ENCODE measurements around the gene AKTIP. TPM values are rescaled to one million over a fixed set of nuclear protein-coding genes. Genes with fewer than 3 reads are reported as not detected.

AKTIP gene
- total and polyA plus RNA-seq, 9 of the 15 experiments (the other 6 are each of a cell fraction or from before 2014, with no cell fraction given) = 3.0 to 10.7 (median 4.4) TPM

- no peaks in the 10 kb centered on the region for H4K20me1 ChIP-seq (replicated peaks; ENCODE audit: control insufficient read depth, insufficient read depth, low read length)
- in situ Hi-C loops (cut with MboI) (loop anchor here (10.0 to 25.0 kb wide), 2 partner anchors 449 to 1317 kb away; partner anchors contain the start of genes CHD9 and CHD9NB), intact Hi-C loops (cut with micrococcal nuclease) (loop anchor here (5.0 to 10.0 kb wide), 2 partner anchors 77 to 369 kb away; no protein-coding TSS in a partner anchor)
- ChIA-PET CTCF (ENCODE audit: low intra/inter-chr PET ratio) (no interaction called here), POLR2A (interaction anchor here (0.6 to 1.2 kb wide), 4 partner anchors 10 to 175 kb away, joined by 3 to 5 read pairs (median 4); no protein-coding TSS in a partner anchor)
- H2AFZ ChIP-seq (ENCODE audit: low read depth, low read length) = no peak overlapping the region; the same call in 1 of the 2 replicates
- H3K4me1 ChIP-seq (replicated peaks in 1 of 2; ENCODE audit: control insufficient read depth in 2 of 2, insufficient read depth in 2 of 2, low read length in 2 of 2) = peaks cover 7 to 16% of the 10 kb centered on the region in 2 experiments; a peak in 4 of 5 replicates
- ATAC-seq = no peak
- no peaks in the 10 kb centered on the region for H3K9me1 ChIP-seq (ENCODE audit: control insufficient read depth, insufficient read depth, low read length)
- TSS peak; percentile 75 for BruUV-seq (replicated peaks)
- no peaks in the 10 kb centered on the region for H3K36me3 ChIP-seq (ENCODE audit: control insufficient read depth, insufficient read depth, low read length)
- FAIRE-seq = no peak
- no peaks in the 10 kb centered on the region for H3K79me2 ChIP-seq (ENCODE audit: control insufficient read depth, insufficient read depth, low read length)
- peak overlapping the region; percentile 52 for H3K4me3 ChIP-seq
- TF ChIP-seq SFPQ (IDR thresholded peaks at IDR 0.05; ENCODE audit: low read depth, low read length) (no peak), HNRNPK (IDR thresholded peaks at IDR 0.05; ENCODE audit: low read depth, low read length, poor library complexity, severe bottlenecking) (no peak), C11orf30 (IDR thresholded peaks at IDR 0.05; ENCODE audit: low read depth) (no peak), PPARD (CRISPR knock-in tag; IDR thresholded peaks at IDR 0.05) (no peak), HDAC1 (IDR thresholded peaks at IDR 0.05) (0 out of 4 replicates have a peak, but pooled peaks of 1 of the 2 experiments have one; percentile 2), HNRNPLL (IDR thresholded peaks at IDR 0.05; ENCODE audit: low read depth, low read length, poor library complexity, severe bottlenecking) (no peak), ZNF395 (CRISPR knock-in tag; IDR thresholded peaks at IDR 0.05) (no peak), FOS (IDR thresholded peaks at IDR 0.05; ENCODE audit: extremely low read depth, insufficient read length) (no peak), ZNF384 (IDR thresholded peaks at IDR 0.05; ENCODE audit: low read depth, low read length) (0 out of 2 replicates have a peak, but pooled peaks have one; percentile 3), PURB (CRISPR knock-in tag; IDR thresholded peaks at IDR 0.05; ENCODE audit: low read depth) (no peak)
- TF ChIP-seq, protein P1, sequence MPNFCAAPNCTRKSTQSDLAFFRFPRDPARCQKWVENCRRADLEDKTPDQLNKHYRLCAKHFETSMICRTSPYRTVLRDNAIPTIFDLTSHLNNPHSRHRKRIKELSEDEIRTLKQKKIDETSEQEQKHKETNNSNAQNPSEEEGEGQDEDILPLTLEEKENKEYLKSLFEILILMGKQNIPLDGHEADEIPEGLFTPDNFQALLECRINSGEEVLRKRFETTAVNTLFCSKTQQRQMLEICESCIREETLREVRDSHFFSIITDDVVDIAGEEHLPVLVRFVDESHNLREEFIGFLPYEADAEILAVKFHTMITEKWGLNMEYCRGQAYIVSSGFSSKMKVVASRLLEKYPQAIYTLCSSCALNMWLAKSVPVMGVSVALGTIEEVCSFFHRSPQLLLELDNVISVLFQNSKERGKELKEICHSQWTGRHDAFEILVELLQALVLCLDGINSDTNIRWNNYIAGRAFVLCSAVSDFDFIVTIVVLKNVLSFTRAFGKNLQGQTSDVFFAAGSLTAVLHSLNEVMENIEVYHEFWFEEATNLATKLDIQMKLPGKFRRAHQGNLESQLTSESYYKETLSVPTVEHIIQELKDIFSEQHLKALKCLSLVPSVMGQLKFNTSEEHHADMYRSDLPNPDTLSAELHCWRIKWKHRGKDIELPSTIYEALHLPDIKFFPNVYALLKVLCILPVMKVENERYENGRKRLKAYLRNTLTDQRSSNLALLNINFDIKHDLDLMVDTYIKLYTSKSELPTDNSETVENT (CRISPR knock-in tag; IDR thresholded peaks at IDR 0.05) = no peak
- H3K9ac ChIP-seq (ENCODE audit: insufficient read depth in 1 of 2, low read depth in 2 of 2, low read length in 2 of 2) = peak overlapping the region; percentile 16 to 92; a peak in 3 of 4 replicates
- H3K27ac ChIP-seq (ENCODE audit: extremely low read depth, low read depth, low read length) = no peak overlapping the region
- no peaks in the 10 kb centered on the region; a peak in 2 of 5 replicates for H3K27me3 ChIP-seq (ENCODE audit: control insufficient read depth in 2 of 2, insufficient read depth in 2 of 2, low read length in 2 of 2)
- 44% methylated on average over 10 of the region's 15 CpGs for whole genome bisulfite sequencing (ENCODE audit: insufficient coverage, low coverage, missing lambda C conversion rate)
- no peaks in the 10 kb centered on the region for H3K9me3 ChIP-seq (replicated peaks; ENCODE audit: control insufficient read depth, insufficient read depth, low read depth, low read length)
- peak overlapping the region; percentile 84 for H3K4me2 ChIP-seq (ENCODE audit: insufficient read depth, low read length)
- peak in 1 of 4 experiments; percentile 20 for DNase-seq (ENCODE audit: extremely low read depth in 1 of 4, low spot score in 3 of 4)
These were observed 1.1 kb upstream of the AKTIP start for GRCh38 chr16:53503991-53504663.
